Lower leg skin (tissue), 4 donors: Measurements from ENCODE around the gene KCNN3. TPM values are rescaled to one million over a fixed set of nuclear protein-coding genes. Genes with fewer than 3 reads are reported as not detected.

Source experiments
- DNase-seq, 2 donors: peaks; one replicate each; pipeline ENCODE4 v3.0.0-alpha.2; 2019; ENCODE audit warnings: low spot score in 2 of 2
- H3K4me3 ChIP-seq: fragments of 200-600 bp; sonication (generic); 2 replicates; pipeline ENCODE4 v1.5.1; 2017; ENCODE audit warnings: mild to moderate bottlenecking, low read depth; ENCODE audit not compliant: poor library complexity, severe bottlenecking
- CTCF ChIP-seq, 3 donors: fragments of 450-650 bp; IDR thresholded peaks; one replicate each; pipeline ENCODE4 v1.5.1; 2016; ENCODE audit warnings: antibody characterized with exemption in 3 of 3, mild to moderate bottlenecking in 3 of 3, moderate library complexity in 2 of 3
- POLR2A ChIP-seq, 2 donors: fragments of 450-650 bp; IDR thresholded peaks; one replicate each; pipeline ENCODE4 v1.6.1; 2016 to 2017; ENCODE audit warnings: antibody characterized with exemption in 2 of 2, mild to moderate bottlenecking in 1 of 2, moderate library complexity in 1 of 2
- whole genome bisulfite sequencing, 2 donors: methylation state at CpG; one replicate each; pipeline ENCODE4 v1.1.5; 2018; 5-methylcytosine and 5-hydroxymethylcytosine counted together
- intact Hi-C: fragments of 100-400 bp; cut with DNase I; formaldehyde crosslinking; loops from one replicate; pipeline ENCODE4 v1.15.0; 2023; ENCODE audit warnings: low total_unique reads
- total RNA-seq, 4 donors: library from RNA; depleted of rRNA; stranded (reverse); fragments of >200 nt; gene quantifications; one replicate each; pipeline ENCODE4 v1.1.0, GENCODE V29; 2016

Gene KCNN3
- total RNA-seq, 4 donors from 2014 or later: 0.13 to 2.1 (median 0.36) TPM

- no peak for TF ChIP-seq CTCF (IDR thresholded peaks at IDR 0.05)
- no peak for TF ChIP-seq POLR2A (IDR thresholded peaks at IDR 0.05)
- intact Hi-C loops: no loop called here
- WGBS, 2 donors: 64% methylated on average over 17 of the region's 17 CpGs
- peak in 1 of 2 donors; percentile 74 for DNase-seq
- no peak overlapping the region for H3K4me3 ChIP-seq
Observed at GRCh38 chr1:154772606-154773506, 97.2 kb downstream of the KCNN3 start.

- intact Hi-C loops: no loop called here
- no peak overlapping the region for H3K4me3 ChIP-seq
- peak in 1 of 2 donors; percentile 83 for DNase-seq
- TF ChIP-seq POLR2A (IDR thresholded peaks at IDR 0.05): no peak
- TF ChIP-seq CTCF (IDR thresholded peaks at IDR 0.05): no peak
- 95 to 99% methylated on average over 22 to 23 of the region's 23 CpGs for WGBS, 2 donors
Observed at GRCh38 chr1:154772056-154772455, 98.0 kb downstream of the KCNN3 start.

- peak in 1 of 2 donors; percentile 17 for DNase-seq
- intact Hi-C loops: no loop called here
- 91 to 98% methylated on average over 4 of the region's 4 CpGs for WGBS, 2 donors
- TF ChIP-seq POLR2A (IDR thresholded peaks at IDR 0.05) (no peak), CTCF (IDR thresholded peaks at IDR 0.05) (no peak)
- H3K4me3 ChIP-seq: no peak overlapping the region
Observed at GRCh38 chr1:154770897-154771594, 99.0 kb downstream of the KCNN3 start.

- TF ChIP-seq POLR2A (IDR thresholded peaks at IDR 0.05) (no peak), CTCF (IDR thresholded peaks at IDR 0.05) (no peak)
- WGBS, 2 donors: 93 to 96% methylated on average over 5 of the region's 5 CpGs
- intact Hi-C loops: no loop called here
- no peak overlapping the region for H3K4me3 ChIP-seq
- no peak for DNase-seq
Observed at GRCh38 chr1:154769193-154769895, 100.7 kb downstream of the KCNN3 start.

- DNase-seq: peak in 1 of 2 donors; percentile 76
- WGBS, 2 donors: 58 to 69% methylated on average over 8 of the region's 8 CpGs
Observed at GRCh38 chr1:154768456-154769125, 101.5 kb downstream of the KCNN3 start.

More at GRCh38 chr1:154768456-154769125, 101.5 kb downstream of the KCNN3 start:
- intact Hi-C loops: no loop called here
- TF ChIP-seq CTCF (IDR thresholded peaks at IDR 0.05) (no peak), POLR2A (IDR thresholded peaks at IDR 0.05) (no peak)
- H3K4me3 ChIP-seq: no peak overlapping the region
